Activated CD4-positive, alpha-beta T cell treated with anti-CD3 and anti-CD28 coated beads, Interleukin-2, amount 50 U/mL, for 48 hours (primary cell): Measurements from ENCODE around the gene ZEB1.

ENCODE experiments used
- DNase-seq, 2 experiments: peaks; one replicate each; pipeline ENCODE4 v3.0.0-alpha.2; 2020

ZEB1 gene

GRCh38 chr10:31318854-31319601, at the start of gene ZEB1:
ZEB1 (plus strand) TSS chr10:31319216; CDS start chr10:31319235, 19 bp downstream.
- DNase-seq: peak; percentile 88 to 92

GRCh38 chr10:31270954-31271353, 48.1 kb upstream of the ZEB1 start:
- no peak for DNase-seq

GRCh38 chr10:31272841-31273240, 46.2 kb upstream of the ZEB1 start:
- DNase-seq: no peak

- no peak for DNase-seq
Measured at GRCh38 chr10:31273789-31274188, 45.2 kb upstream of the ZEB1 start.

GRCh38 chr10:31274310-31274709, 44.7 kb upstream of the ZEB1 start:
- no peak for DNase-seq

- no peak for DNase-seq
Measured at GRCh38 chr10:31278279-31278941, 40.6 kb upstream of the ZEB1 start.

GRCh38 chr10:31280972-31281371, 38.0 kb upstream of the ZEB1 start:
- DNase-seq: no peak

- no peak for DNase-seq
Measured at GRCh38 chr10:31288001-31288400, 31.0 kb upstream of the ZEB1 start.

- DNase-seq: no peak
Measured at GRCh38 chr10:31288962-31289361, 30.1 kb upstream of the ZEB1 start.

GRCh38 chr10:31290386-31290785, 28.6 kb upstream of the ZEB1 start:
- DNase-seq: no peak

- DNase-seq: no peak
Measured at GRCh38 chr10:31291123-31291522, 27.9 kb upstream of the ZEB1 start.

GRCh38 chr10:31294558-31294957, 24.5 kb upstream of the ZEB1 start:
- DNase-seq: no peak

GRCh38 chr10:31296754-31297153, 22.3 kb upstream of the ZEB1 start:
- no peak for DNase-seq

- no peak for DNase-seq
Measured at GRCh38 chr10:31299119-31299518, 19.9 kb upstream of the ZEB1 start.

- no peak for DNase-seq
Measured at GRCh38 chr10:31303212-31303611, 15.8 kb upstream of the ZEB1 start.

GRCh38 chr10:31304291-31304970, 14.6 kb upstream of the ZEB1 start:
- DNase-seq: no peak

GRCh38 chr10:31313396-31313795, 5.6 kb upstream of the ZEB1 start:
- no peak for DNase-seq

- DNase-seq: no peak
Measured at GRCh38 chr10:31314256-31315150, 4.5 kb upstream of the ZEB1 start.

- DNase-seq: no peak
Measured at GRCh38 chr10:31315453-31315852, 3.6 kb upstream of the ZEB1 start.

- no peak for DNase-seq
Measured at GRCh38 chr10:31317171-31317570, 1.8 kb upstream of the ZEB1 start.

GRCh38 chr10:31317652-31318381, 1.2 kb upstream of the ZEB1 start:
- DNase-seq: peak; percentile 75 to 83

- peak; percentile 69 to 71 for DNase-seq
Measured at GRCh38 chr10:31318382-31318853, 598 bp upstream of the ZEB1 start.
